ENCODE results near the gene TTLL5. TPM values are rescaled to one million over a fixed set of nuclear protein-coding genes. Genes with fewer than 3 reads are reported as not detected.

TTLL5 gene
- total and polyA plus RNA-seq, 2 of the 13 experiments (the other 11 are each of a cell fraction or from before 2014, with no cell fraction given) = 11.8 to 18.8 TPM

- TF ChIP-seq CCDC6 (CRISPR knock-in tag; IDR thresholded peaks at IDR 0.05) = no peak
- TF ChIP-seq NRL (CRISPR knock-in tag; IDR thresholded peaks at IDR 0.05; ENCODE audit: borderline replicate concordance) = no peak
- no peak for TF ChIP-seq ZNF230 (CRISPR knock-in tag; IDR thresholded peaks at IDR 0.05)
- TF ChIP-seq ARID3A (IDR thresholded peaks at IDR 0.05; ENCODE audit: low read depth, low read length) = no peak
- TF ChIP-seq ZFP36L1 (CRISPR knock-in tag; IDR thresholded peaks at IDR 0.05) = no peak
- TF ChIP-seq SMAD9 (CRISPR knock-in tag; IDR thresholded peaks at IDR 0.05) = no peak
- no peak for TF ChIP-seq ZNF282 (IDR thresholded peaks at IDR 0.05; ENCODE audit: partially characterized antibody)
- no peak for TF ChIP-seq ZFP82 (CRISPR knock-in tag; IDR thresholded peaks at IDR 0.05; ENCODE audit: borderline replicate concordance)
- no peak for TF ChIP-seq KLF13 (CRISPR knock-in tag; IDR thresholded peaks at IDR 0.05)
- TF ChIP-seq SMYD3 (CRISPR knock-in tag; IDR thresholded peaks at IDR 0.05) = no peak
- TF ChIP-seq GRHL1 (CRISPR knock-in tag; conservative IDR thresholded peaks at IDR 0.05) = no peak
- TF ChIP-seq JUND (CRISPR knock-in tag; IDR thresholded peaks at IDR 0.05) = peak; percentile 66; the same call in 1 of the 2 replicates
- TF ChIP-seq DZIP1 (CRISPR knock-in tag; IDR thresholded peaks at IDR 0.05) = no peak
- no peak for TF ChIP-seq ZKSCAN8 (CRISPR knock-in tag; IDR thresholded peaks at IDR 0.05; ENCODE audit: borderline replicate concordance)
- TF ChIP-seq IKZF5 (CRISPR knock-in tag; IDR thresholded peaks at IDR 0.05) = no peak
- no peak for TF ChIP-seq HBP1 (CRISPR knock-in tag; IDR thresholded peaks at IDR 0.05; ENCODE audit: low read depth)
- no peak; the same call in 1 of the 2 replicates for TF ChIP-seq ERF (CRISPR knock-in tag; IDR thresholded peaks at IDR 0.05)
- TF ChIP-seq ZNF644 (CRISPR knock-in tag; IDR thresholded peaks at IDR 0.05; ENCODE audit: low read depth) = peak; percentile 38; the same call in 1 of the 2 replicates
- TF ChIP-seq ZNF224 (CRISPR knock-in tag; IDR thresholded peaks at IDR 0.05) = no peak
- no peak for TF ChIP-seq ZBTB34 (CRISPR knock-in tag; IDR thresholded peaks at IDR 0.05)
- TF ChIP-seq SOX5 (CRISPR knock-in tag; IDR thresholded peaks at IDR 0.05; ENCODE audit: borderline replicate concordance) = no peak
Observed at GRCh38 chr14:75861161-75861621, 200.1 kb downstream of the TTLL5 start (continued).
